ENCODE data around the gene RPL37A. TPM values are rescaled to one million over a fixed set of nuclear protein-coding genes. Genes with fewer than 3 reads are reported as not detected.

Gene RPL37A
- total and polyA plus RNA-seq, 9 of the 15 experiments (the other 6 are each of a cell fraction or from before 2014, with no cell fraction given): 1,938 to 3,349 (median 2,436) TPM

GRCh38 chr2:216498379-216499352, at the start of gene RPL37A (continued):
- TF ChIP-seq NFE2L1 (tag; IDR thresholded peaks at IDR 0.05; ENCODE audit: borderline replicate concordance, low read depth): no peak
- TF ChIP-seq, protein P1, sequence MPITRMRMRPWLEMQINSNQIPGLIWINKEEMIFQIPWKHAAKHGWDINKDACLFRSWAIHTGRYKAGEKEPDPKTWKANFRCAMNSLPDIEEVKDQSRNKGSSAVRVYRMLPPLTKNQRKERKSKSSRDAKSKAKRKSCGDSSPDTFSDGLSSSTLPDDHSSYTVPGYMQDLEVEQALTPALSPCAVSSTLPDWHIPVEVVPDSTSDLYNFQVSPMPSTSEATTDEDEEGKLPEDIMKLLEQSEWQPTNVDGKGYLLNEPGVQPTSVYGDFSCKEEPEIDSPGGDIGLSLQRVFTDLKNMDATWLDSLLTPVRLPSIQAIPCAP (CRISPR knock-in tag; IDR thresholded peaks at IDR 0.05; ENCODE audit: borderline replicate concordance): no peak
- TF ChIP-seq ZC3H4 (CRISPR knock-in tag; IDR thresholded peaks at IDR 0.05; ENCODE audit: borderline replicate concordance): no peak
- 0 out of 2 replicates have a peak, but pooled peaks have one; percentile 28 for TF ChIP-seq RB1 (IDR thresholded peaks at IDR 0.05; ENCODE audit: low read depth)
- 0 out of 2 replicates have a peak, but pooled peaks have one; percentile 39 for TF ChIP-seq ZBTB43 (CRISPR knock-in tag; IDR thresholded peaks at IDR 0.05)
- peak; percentile 98 for TF ChIP-seq TBP (optimal IDR thresholded peaks at IDR 0.05; ENCODE audit: low read depth, low read length)
- TF ChIP-seq ZNF24 (IDR thresholded peaks at IDR 0.05): no peak
- no peak for TF ChIP-seq ARID3B (CRISPR knock-in tag; IDR thresholded peaks at IDR 0.05; ENCODE audit: borderline replicate concordance)
- no peak for TF ChIP-seq KAT8 (IDR thresholded peaks at IDR 0.05; ENCODE audit: low read depth)
- TF ChIP-seq BCOR (IDR thresholded peaks at IDR 0.05): no peak
- TF ChIP-seq ZBTB2 (IDR thresholded peaks at IDR 0.05): peak; percentile 83
- no peak for TF ChIP-seq RAD51 (IDR thresholded peaks at IDR 0.05; ENCODE audit: borderline replicate concordance, low read depth)
- no peak for TF ChIP-seq ZNF699 (CRISPR knock-in tag; IDR thresholded peaks at IDR 0.05; ENCODE audit: insufficient replicate concordance)
- no peak for TF ChIP-seq DACH1 (IDR thresholded peaks at IDR 0.05; ENCODE audit: partially characterized antibody)
- TF ChIP-seq SAP30 (IDR thresholded peaks at IDR 0.05; ENCODE audit: borderline replicate concordance, insufficient read depth, low read depth, low read length, poor library complexity, severe bottlenecking): no peak
- 0 out of 2 replicates have a peak, but pooled peaks have one; percentile 26 for TF ChIP-seq SIN3B (IDR thresholded peaks at IDR 0.05; ENCODE audit: low read depth)
- TF ChIP-seq POLR2G (IDR thresholded peaks at IDR 0.05; ENCODE audit: low read depth, low read length): peak; percentile 93
- peak in 1 of 2 experiments; percentile 19; a peak in 1 of 4 replicates for TF ChIP-seq FOXK2 (conservative IDR thresholded peaks at IDR 0.05 in 1 of 2, IDR thresholded peaks at IDR 0.05 in 1 of 2; ENCODE audit: low read depth in 2 of 2)
- peak; percentile 3 to 21; a peak in 2 of 4 replicates for TF ChIP-seq TEAD1 (CRISPR knock-in tag; IDR thresholded peaks at IDR 0.05)
- TF ChIP-seq ZNF589 (CRISPR knock-in tag; IDR thresholded peaks at IDR 0.05; ENCODE audit: low read depth): no peak
- TF ChIP-seq ZKSCAN1 (IDR thresholded peaks at IDR 0.05; ENCODE audit: low read depth, low read length): 0 out of 2 replicates have a peak, but pooled peaks have one; percentile 10
- TF ChIP-seq MTA3 (IDR thresholded peaks at IDR 0.05; ENCODE audit: borderline replicate concordance): peak; percentile 77; the same call in 1 of the 2 replicates
